Karpas-422 (cell line): ENCODE results near the gene PKHD1. TPM values are rescaled to one million over a fixed set of nuclear protein-coding genes. Genes with fewer than 3 reads are reported as not detected.
A peak's percentile ranks its signal among the peaks of the same experiment; 100 is the strongest.

Experiments used
- DNase-seq: peaks from one replicate; pipeline ENCODE4 v3.0.0-alpha.2; 2015
- H2AFZ ChIP-seq: fragments of 200-600 bp; sonication (generic); 2 replicates; pipeline ENCODE4 v1.6.1; 2014; ENCODE audit warnings: antibody characterized with exemption, low read length, mixed read lengths
- H3K27ac ChIP-seq: fragments of 200-600 bp; sonication (generic); 2 replicates; pipeline ENCODE4 v1.5.1; 2014; ENCODE audit warnings: mild to moderate bottlenecking, low read length, moderate library complexity
- H3K27me3 ChIP-seq: fragments of 200-600 bp; sonication (generic); 2 replicates; pipeline ENCODE4 v1.6.1; 2014; ENCODE audit warnings: low read length, mixed read lengths
- H3K36me3 ChIP-seq: fragments of 200-600 bp; sonication (generic); 2 replicates; pipeline ENCODE4 v1.6.1; 2014; ENCODE audit warnings: low read length, mixed read lengths; ENCODE audit not compliant: insufficient read depth
- H3K4me1 ChIP-seq: fragments of 200-600 bp; sonication (generic); 2 replicates; pipeline ENCODE4 v1.6.1; 2014; ENCODE audit warnings: mild to moderate bottlenecking, low read length, mixed read lengths
- H3K4me2 ChIP-seq: fragments of 200-600 bp; sonication (generic); 2 replicates; pipeline ENCODE4 v1.6.1; 2014; ENCODE audit warnings: low read length, low read depth, mild to moderate bottlenecking; ENCODE audit not compliant: poor library complexity, severe bottlenecking
- H3K4me3 ChIP-seq: fragments of 200-600 bp; sonication (generic); 2 replicates; pipeline ENCODE4 v1.5.1; 2014; ENCODE audit warnings: mild to moderate bottlenecking, antibody characterized with exemption, low read length, mixed read lengths
- H3K79me2 ChIP-seq: fragments of 200-600 bp; sonication (generic); 2 replicates; pipeline ENCODE4 v1.6.1; 2014; ENCODE audit warnings: mild to moderate bottlenecking, low read length, mixed read lengths
- H3K9ac ChIP-seq: fragments of 200-600 bp; sonication (generic); 2 replicates; pipeline ENCODE4 v1.6.0; 2014; ENCODE audit warnings: low read length
- H3K9me2 ChIP-seq: fragments of 200-600 bp; sonication (generic), shearing (Covaris generic); replicated peaks from 2 replicates; pipeline ENCODE4 v1.6.0; 2014; ENCODE audit warnings: mild to moderate bottlenecking, low read length, moderate library complexity; ENCODE audit not compliant: insufficient read depth
- H3K9me3 ChIP-seq: fragments of 300-700, 200-600 bp; sonication (generic); 2 replicates; pipeline ENCODE4 v1.6.1; 2014; ENCODE audit warnings: low read length, mixed read lengths
- H4K20me1 ChIP-seq: fragments of 200-600 bp; sonication (generic); 2 replicates; pipeline ENCODE4 v1.6.1; 2014; ENCODE audit warnings: mild to moderate bottlenecking, antibody characterized with exemption, low read length, low read depth; ENCODE audit not compliant: insufficient read depth
- total RNA-seq: library from RNA; depleted of rRNA; stranded (reverse); fragments of >200 nt; shearing (Covaris generic); gene quantifications from 2 replicates; pipeline ENCODE4 v1.2.3, GENCODE V29; 2014; ENCODE audit warnings: low replicate concordance

Gene PKHD1
- total RNA-seq, 1 experiment from 2014 or later, result 0.11 TPM

- DNase-seq, result no peak
- Histone ChIP-seq H4K20me1 (no peaks in the 10 kb centered on the region), H3K4me1 (no peaks in the 10 kb centered on the region), H3K4me3 (no peak overlapping the region), H3K27me3 (no peaks in the 10 kb centered on the region), H2AFZ (no peak overlapping the region), H3K36me3 (no peaks in the 10 kb centered on the region), H3K9me2 (no peaks in the 10 kb centered on the region), H3K79me2 (no peaks in the 10 kb centered on the region), H3K4me2 (no peak overlapping the region), H3K27ac (no peak overlapping the region), H3K9me3 (no peaks in the 10 kb centered on the region), H3K9ac (no peak overlapping the region)
These were observed 262.5 kb downstream of the PKHD1 start for GRCh38 chr6:51824940-51825339.

- Histone ChIP-seq H3K9me2 (no peaks in the 10 kb centered on the region), H3K9me3 (no peaks in the 10 kb centered on the region), H2AFZ (no peak overlapping the region), H3K4me1 (no peaks in the 10 kb centered on the region), H3K27me3 (no peaks in the 10 kb centered on the region), H3K4me3 (no peak overlapping the region), H3K27ac (no peak overlapping the region), H3K9ac (no peak overlapping the region), H3K4me2 (no peak overlapping the region), H4K20me1 (no peaks in the 10 kb centered on the region), H3K36me3 (no peaks in the 10 kb centered on the region), H3K79me2 (no peaks in the 10 kb centered on the region)
- no peak for DNase-seq
These were observed 266.9 kb downstream of the PKHD1 start for GRCh38 chr6:51820555-51820954.

GRCh38 chr6:51818520-51819022 is 268.8 kb downstream of the PKHD1 start:
- Histone ChIP-seq H3K4me2 (no peak overlapping the region), H3K27me3 (no peaks in the 10 kb centered on the region), H3K4me1 (peaks cover 13% of the 10 kb centered on the region), H3K27ac (no peak overlapping the region), H3K79me2 (no peaks in the 10 kb centered on the region), H3K4me3 (no peak overlapping the region), H2AFZ (no peak overlapping the region), H3K9me2 (no peaks in the 10 kb centered on the region), H3K36me3 (no peaks in the 10 kb centered on the region), H3K9ac (no peak overlapping the region), H4K20me1 (no peaks in the 10 kb centered on the region), H3K9me3 (no peaks in the 10 kb centered on the region)
- DNase-seq, result no peak

GRCh38 chr6:51817832-51818231 is 269.6 kb downstream of the PKHD1 start:
- H3K4me1 ChIP-seq, result peaks cover 13% of the 10 kb centered on the region
- no peak overlapping the region for H3K4me3 ChIP-seq
- no peak overlapping the region for H2AFZ ChIP-seq
- H3K79me2 ChIP-seq, result no peaks in the 10 kb centered on the region
- DNase-seq, result no peak
- H3K9me3 ChIP-seq, result no peaks in the 10 kb centered on the region
- H3K9me2 ChIP-seq, result no peaks in the 10 kb centered on the region
- H3K4me2 ChIP-seq, result no peak overlapping the region
- no peak overlapping the region for H3K27ac ChIP-seq
- H3K27me3 ChIP-seq, result no peaks in the 10 kb centered on the region
- no peak overlapping the region for H3K9ac ChIP-seq
- no peaks in the 10 kb centered on the region for H4K20me1 ChIP-seq
- H3K36me3 ChIP-seq, result no peaks in the 10 kb centered on the region

- Histone ChIP-seq H3K4me3 (no peak overlapping the region), H3K79me2 (no peaks in the 10 kb centered on the region), H3K4me2 (no peak overlapping the region), H3K9ac (no peak overlapping the region), H3K27me3 (no peaks in the 10 kb centered on the region), H3K9me2 (no peaks in the 10 kb centered on the region), H4K20me1 (no peaks in the 10 kb centered on the region), H3K4me1 (peaks cover 13% of the 10 kb centered on the region), H3K9me3 (no peaks in the 10 kb centered on the region), H3K27ac (no peak overlapping the region), H3K36me3 (no peaks in the 10 kb centered on the region), H2AFZ (no peak overlapping the region)
- DNase-seq, result peak; percentile 45
These were observed 273.0 kb downstream of the PKHD1 start for GRCh38 chr6:51814418-51814817.

GRCh38 chr6:51813904-51814303 is 273.5 kb downstream of the PKHD1 start:
- Histone ChIP-seq H3K27ac (no peak overlapping the region), H3K9me3 (no peaks in the 10 kb centered on the region), H3K4me1 (peaks cover 13% of the 10 kb centered on the region), H3K36me3 (no peaks in the 10 kb centered on the region), H3K9me2 (no peaks in the 10 kb centered on the region), H3K9ac (no peak overlapping the region), H4K20me1 (no peaks in the 10 kb centered on the region), H2AFZ (no peak overlapping the region), H3K79me2 (no peaks in the 10 kb centered on the region), H3K4me2 (no peak overlapping the region), H3K4me3 (no peak overlapping the region), H3K27me3 (no peaks in the 10 kb centered on the region)
- no peak for DNase-seq

GRCh38 chr6:51812231-51812630 is 275.2 kb downstream of the PKHD1 start:
- H3K4me1 ChIP-seq, result peaks cover 25% of the 10 kb centered on the region
- no peaks in the 10 kb centered on the region for H4K20me1 ChIP-seq
- no peaks in the 10 kb centered on the region for H3K9me2 ChIP-seq
- H2AFZ ChIP-seq, result no peak overlapping the region
- no peak for DNase-seq
- no peak overlapping the region for H3K9ac ChIP-seq
- no peaks in the 10 kb centered on the region for H3K9me3 ChIP-seq
- no peak overlapping the region for H3K27ac ChIP-seq
- H3K79me2 ChIP-seq, result no peaks in the 10 kb centered on the region
- H3K27me3 ChIP-seq, result no peaks in the 10 kb centered on the region
- H3K4me2 ChIP-seq, result no peak overlapping the region
- no peak overlapping the region for H3K4me3 ChIP-seq
- H3K36me3 ChIP-seq, result no peaks in the 10 kb centered on the region

GRCh38 chr6:51805517-51805916 is 281.9 kb downstream of the PKHD1 start:
- Histone ChIP-seq H3K36me3 (no peaks in the 10 kb centered on the region), H2AFZ (0 out of 2 replicates have a peak overlapping the region, but pooled peaks have one; percentile 28), H3K4me3 (no peak overlapping the region), H3K9me2 (no peaks in the 10 kb centered on the region), H3K9ac (no peak overlapping the region), H3K27ac (peak overlapping the region; percentile 17; the same call in 1 of the 2 replicates), H4K20me1 (no peaks in the 10 kb centered on the region), H3K4me1 (peaks cover 27% of the 10 kb centered on the region), H3K9me3 (no peaks in the 10 kb centered on the region), H3K27me3 (no peaks in the 10 kb centered on the region), H3K79me2 (no peaks in the 10 kb centered on the region), H3K4me2 (no peak overlapping the region)
- DNase-seq, result no peak

GRCh38 chr6:51800603-51801002 is 286.8 kb downstream of the PKHD1 start:
- no peak overlapping the region for H2AFZ ChIP-seq
- 0 out of 2 replicates have a peak, but pooled peaks cover 4% of the 10 kb centered on the region for H3K4me1 ChIP-seq
- H3K4me3 ChIP-seq, result no peak overlapping the region
- H4K20me1 ChIP-seq, result no peaks in the 10 kb centered on the region
- no peaks in the 10 kb centered on the region for H3K36me3 ChIP-seq
- H3K9me3 ChIP-seq, result no peaks in the 10 kb centered on the region
- H3K27ac ChIP-seq, result no peak overlapping the region
- no peak for DNase-seq
- no peaks in the 10 kb centered on the region for H3K9me2 ChIP-seq
- H3K9ac ChIP-seq, result no peak overlapping the region
- no peaks in the 10 kb centered on the region for H3K79me2 ChIP-seq
- no peaks in the 10 kb centered on the region for H3K27me3 ChIP-seq
- no peak overlapping the region for H3K4me2 ChIP-seq
